GM12874 (cell line): ENCODE results near the gene MEGF8.

Experiments used
- TF ChIP-seq, protein P1 (sequence below): IDR thresholded peaks from 2 replicates; pipeline ENCODE4 v1.5.1; 2011; ENCODE audit warnings: low read depth, mild to moderate bottlenecking, control low read depth, low read length, moderate library complexity; ENCODE audit not compliant: insufficient read depth

The MEGF8 gene

DNA sequence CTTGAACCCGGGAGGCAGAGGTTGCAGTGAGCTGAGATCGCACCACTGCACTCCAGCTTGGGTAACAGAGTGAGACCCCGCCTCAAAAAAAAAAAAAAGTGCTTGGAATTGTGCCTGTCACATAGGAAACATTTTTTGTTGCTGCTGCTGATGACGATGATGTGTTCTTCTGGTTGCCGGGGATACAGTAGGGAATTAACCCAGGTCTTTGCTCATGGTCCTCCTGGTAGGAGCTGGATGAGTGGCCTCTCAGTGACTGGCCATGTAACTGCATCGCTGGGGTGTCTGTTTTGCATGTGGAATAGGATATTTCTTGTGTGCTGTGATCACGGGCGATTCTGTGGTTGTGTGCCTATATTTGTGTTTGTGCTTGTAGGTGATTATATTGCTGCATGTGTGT, 69.3 kb downstream of the MEGF8 start:
- TF ChIP-seq, protein P1, sequence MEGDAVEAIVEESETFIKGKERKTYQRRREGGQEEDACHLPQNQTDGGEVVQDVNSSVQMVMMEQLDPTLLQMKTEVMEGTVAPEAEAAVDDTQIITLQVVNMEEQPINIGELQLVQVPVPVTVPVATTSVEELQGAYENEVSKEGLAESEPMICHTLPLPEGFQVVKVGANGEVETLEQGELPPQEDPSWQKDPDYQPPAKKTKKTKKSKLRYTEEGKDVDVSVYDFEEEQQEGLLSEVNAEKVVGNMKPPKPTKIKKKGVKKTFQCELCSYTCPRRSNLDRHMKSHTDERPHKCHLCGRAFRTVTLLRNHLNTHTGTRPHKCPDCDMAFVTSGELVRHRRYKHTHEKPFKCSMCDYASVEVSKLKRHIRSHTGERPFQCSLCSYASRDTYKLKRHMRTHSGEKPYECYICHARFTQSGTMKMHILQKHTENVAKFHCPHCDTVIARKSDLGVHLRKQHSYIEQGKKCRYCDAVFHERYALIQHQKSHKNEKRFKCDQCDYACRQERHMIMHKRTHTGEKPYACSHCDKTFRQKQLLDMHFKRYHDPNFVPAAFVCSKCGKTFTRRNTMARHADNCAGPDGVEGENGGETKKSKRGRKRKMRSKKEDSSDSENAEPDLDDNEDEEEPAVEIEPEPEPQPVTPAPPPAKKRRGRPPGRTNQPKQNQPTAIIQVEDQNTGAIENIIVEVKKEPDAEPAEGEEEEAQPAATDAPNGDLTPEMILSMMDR, result no peak

DNA sequence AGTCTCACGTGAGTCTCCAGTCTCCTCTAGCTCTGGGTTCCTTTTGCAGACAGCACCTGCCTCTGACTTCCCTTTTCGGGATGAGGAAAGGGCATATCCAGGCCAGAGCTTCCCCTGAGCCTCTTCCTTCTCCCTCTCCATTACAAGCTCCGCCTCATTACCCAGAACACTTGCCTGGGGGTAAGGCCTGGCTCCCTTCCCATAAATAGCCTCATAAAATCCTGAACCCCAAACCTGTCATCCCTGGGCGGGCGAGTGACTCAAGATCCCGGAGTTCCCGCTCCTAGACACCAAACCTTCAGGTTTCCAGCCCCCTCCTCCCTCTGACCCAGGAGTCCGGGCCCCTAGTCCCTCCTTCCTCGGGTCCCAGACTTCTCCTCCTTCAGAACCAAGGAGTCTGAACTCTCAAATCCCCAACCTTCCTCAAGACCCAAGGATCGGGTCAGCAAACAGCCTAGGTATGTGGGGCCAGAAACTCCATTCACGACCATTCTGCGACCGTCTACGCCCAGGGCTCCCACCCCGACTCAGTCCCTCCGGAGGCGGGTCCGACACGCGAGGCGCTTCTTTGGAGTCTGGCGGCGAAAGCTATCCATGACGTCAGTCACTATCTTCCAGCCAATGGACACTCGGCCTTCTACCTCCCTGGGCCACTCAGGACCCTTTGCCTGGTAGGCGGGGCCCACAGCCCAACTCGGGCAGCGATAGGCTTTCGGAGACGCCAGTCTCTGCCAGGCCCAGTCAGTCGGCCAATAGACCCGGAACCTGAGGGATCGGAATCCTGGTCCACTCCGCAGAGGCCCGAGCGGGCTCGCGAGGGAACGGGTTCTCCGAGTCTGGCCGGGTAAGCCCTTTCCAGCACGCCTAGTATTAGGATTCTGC, 71.2 kb downstream of the MEGF8 start:
- TF ChIP-seq, protein P1, result no peak

DNA sequence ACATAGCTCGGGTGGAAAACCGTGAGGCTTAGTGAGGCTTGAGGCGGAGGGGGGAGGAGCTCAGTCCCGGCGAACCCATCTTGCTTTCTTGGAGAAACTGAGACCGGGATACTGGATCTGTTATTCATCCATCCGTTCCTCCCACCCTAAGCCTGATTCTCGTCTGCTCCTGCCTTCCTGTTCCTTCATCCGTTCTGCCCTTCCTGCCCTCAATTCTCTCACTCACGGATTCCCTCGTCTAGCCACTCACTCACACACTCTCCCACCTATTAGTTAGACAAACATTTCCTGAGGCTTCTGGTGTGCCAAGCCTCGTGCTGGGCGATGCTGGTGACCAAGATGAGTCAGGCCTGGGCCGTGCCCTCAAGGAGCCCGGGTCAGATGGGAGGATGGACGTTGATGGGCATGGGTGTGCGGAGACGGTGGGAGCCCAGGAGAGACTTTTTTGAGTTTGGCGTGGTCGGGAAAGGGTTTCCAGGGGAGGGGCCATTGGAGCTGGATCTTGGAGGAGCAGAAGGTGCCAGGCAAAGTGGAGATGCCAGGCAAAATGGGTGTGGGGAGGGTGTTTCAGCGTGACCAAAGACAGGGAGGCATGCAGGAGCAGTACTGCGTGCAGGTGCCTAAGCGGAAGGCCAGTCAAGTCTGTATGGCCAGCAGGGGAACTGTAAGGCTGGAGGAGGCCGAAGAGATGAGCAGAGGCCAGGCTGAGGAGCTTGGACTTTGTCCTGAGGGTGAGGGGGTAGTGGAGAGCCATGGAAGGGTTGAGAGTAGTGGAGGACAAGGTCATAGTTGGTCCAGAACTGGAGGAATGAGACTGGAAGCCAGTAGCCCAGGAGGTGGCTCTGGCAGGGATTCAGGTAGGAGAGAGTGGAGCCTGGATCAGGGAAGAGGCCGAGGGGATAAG, 72.1 kb downstream of the MEGF8 start:
- TF ChIP-seq, protein P1, result no peak

- TF ChIP-seq, protein P1, result no peak
Observed at GRCh38 chr19:42400404-42400803, 75.0 kb downstream of the MEGF8 start.

DNA sequence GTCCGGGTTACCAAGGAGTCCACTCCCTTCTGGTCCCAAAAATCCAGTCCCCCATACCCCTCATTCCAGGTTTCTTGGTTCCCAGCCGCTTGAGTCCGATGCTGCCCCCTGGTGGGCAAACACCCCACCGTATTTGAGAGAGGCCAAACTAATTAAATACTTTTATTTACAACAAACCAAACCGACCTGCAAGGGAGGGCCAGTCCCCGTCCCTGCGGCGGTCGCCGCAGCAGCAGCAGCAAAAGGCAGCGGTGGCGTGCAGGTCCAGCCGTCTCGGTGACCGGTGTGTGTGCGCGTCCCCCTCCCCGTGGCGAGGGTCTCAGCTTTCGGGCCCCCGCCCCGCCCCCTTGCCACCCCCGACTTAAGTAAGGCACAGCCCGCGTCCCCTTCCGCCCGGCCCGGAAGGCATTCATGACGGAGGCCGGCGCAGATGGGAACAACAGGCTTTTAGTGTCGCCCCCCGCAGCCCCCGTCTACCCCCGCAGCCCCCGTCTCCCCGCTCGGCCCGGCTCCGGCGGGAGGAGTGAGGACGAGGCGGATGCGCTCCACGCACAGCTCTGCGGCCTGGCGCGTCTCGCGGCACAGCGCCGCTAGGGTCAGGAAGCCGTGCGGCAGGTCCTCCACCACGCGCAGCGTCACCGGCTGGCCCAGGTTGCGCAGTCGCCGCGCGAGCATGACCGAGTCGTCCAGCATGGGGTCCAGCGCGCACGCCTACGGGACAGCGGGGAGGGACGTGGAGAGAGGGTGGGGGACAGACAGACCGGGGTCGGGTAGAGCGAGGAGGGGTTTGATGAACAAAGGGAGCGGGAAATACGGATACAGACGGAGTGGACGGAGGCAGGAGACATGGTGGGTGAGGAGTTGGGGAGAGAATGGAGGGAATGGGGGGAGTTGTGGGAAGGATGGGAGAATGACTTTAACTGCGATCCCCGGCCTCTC, 76.2 kb downstream of the MEGF8 start:
- TF ChIP-seq, protein P1, result peak; percentile 79

- TF ChIP-seq, protein P1, result no peak
Observed at GRCh38 chr19:42402376-42403116, 77.1 kb downstream of the MEGF8 start.
